ENCODE measurements around the gene EXT2.

Gene EXT2

GRCh38 chr11:44205352-44205751 is 109.9 kb downstream of the EXT2 start:
- DNase-seq (ENCODE audit: low read depth) = no peak

GRCh38 chr11:44205836-44206235 is 110.4 kb downstream of the EXT2 start:
- DNase-seq (ENCODE audit: low read depth) = no peak

GRCh38 chr11:44207292-44207691 is 111.8 kb downstream of the EXT2 start:
- no peak for DNase-seq (ENCODE audit: low read depth)

- no peak for DNase-seq (ENCODE audit: low read depth)
These were observed 113.6 kb downstream of the EXT2 start for GRCh38 chr11:44208976-44209603.

- no peak for DNase-seq (ENCODE audit: low read depth)
These were observed 116.7 kb downstream of the EXT2 start for GRCh38 chr11:44212128-44212527.

GRCh38 chr11:44213148-44213547 is 117.7 kb downstream of the EXT2 start:
- no peak for DNase-seq (ENCODE audit: low read depth)

GRCh38 chr11:44217432-44217831 is 122.0 kb downstream of the EXT2 start:
- DNase-seq (ENCODE audit: low read depth) = no peak

- DNase-seq (ENCODE audit: low read depth) = no peak
These were observed 124.6 kb downstream of the EXT2 start for GRCh38 chr11:44219830-44220796.

- DNase-seq (ENCODE audit: low read depth) = no peak
These were observed 126.0 kb downstream of the EXT2 start for GRCh38 chr11:44221456-44221855.

- DNase-seq (ENCODE audit: low read depth) = no peak
These were observed 126.5 kb downstream of the EXT2 start for GRCh38 chr11:44221992-44222391.

- DNase-seq (ENCODE audit: low read depth) = no peak
These were observed 127.8 kb downstream of the EXT2 start for GRCh38 chr11:44223238-44223637.

- no peak for DNase-seq (ENCODE audit: low read depth)
These were observed 129.5 kb downstream of the EXT2 start for GRCh38 chr11:44224867-44225501.

GRCh38 chr11:44226490-44226889 is 131.0 kb downstream of the EXT2 start:
- no peak for DNase-seq (ENCODE audit: low read depth)

- DNase-seq (ENCODE audit: low read depth) = no peak
These were observed 131.5 kb downstream of the EXT2 start for GRCh38 chr11:44226945-44227344.

GRCh38 chr11:44228379-44228778 is 132.9 kb downstream of the EXT2 start:
- no peak for DNase-seq (ENCODE audit: low read depth)

GRCh38 chr11:44229098-44229497 is 133.6 kb downstream of the EXT2 start:
- DNase-seq (ENCODE audit: low read depth) = no peak

GRCh38 chr11:44229624-44230023 is 134.1 kb downstream of the EXT2 start:
- no peak for DNase-seq (ENCODE audit: low read depth)

GRCh38 chr11:44235765-44236201 is 140.3 kb downstream of the EXT2 start:
- DNase-seq (ENCODE audit: low read depth) = no peak

- DNase-seq (ENCODE audit: low read depth) = no peak
These were observed 140.8 kb downstream of the EXT2 start for GRCh38 chr11:44236296-44236695.

GRCh38 chr11:44237156-44237555 is 141.7 kb downstream of the EXT2 start:
- no peak for DNase-seq (ENCODE audit: low read depth)

GRCh38 chr11:44241851-44242250 is 146.4 kb downstream of the EXT2 start:
- DNase-seq (ENCODE audit: low read depth) = no peak

GRCh38 chr11:44243086-44243485 is 147.6 kb downstream of the EXT2 start:
- no peak for DNase-seq (ENCODE audit: low read depth)

Data from activated T-cell treated with anti-CD3 and anti-CD28 coated beads for 48 hours (primary cell).